Astrocyte (in vitro differentiated cells and primary cell): Measurements from ENCODE around the gene LDLRAD4. TPM values are rescaled to one million over a fixed set of nuclear protein-coding genes. Genes with fewer than 3 reads are reported as not detected.

Experiments used
- DNase-seq: peaks from one replicate; pipeline ENCODE4 v3.0.0-alpha.2; 2010; ENCODE audit warnings: low read depth
- FAIRE-seq: peaks from 2 replicates; lab custom pipeline; 2011; peaks lifted over from hg19 to GRCh38; lab: Jason Lieb, UNC
- H2AFZ ChIP-seq: 2 replicates; pipeline ENCODE4 v1.6.0; 2012; ENCODE audit warnings: low read depth, low read length, inconsistent platforms
- H3K27ac ChIP-seq: 2 replicates; pipeline ENCODE4 v1.5.1; 2011; ENCODE audit warnings: low read depth, low read length, inconsistent platforms
- H3K27me3 ChIP-seq: 2 replicates; pipeline ENCODE4 v1.6.0; 2011; ENCODE audit warnings: low read length, inconsistent platforms; ENCODE audit not compliant: insufficient read depth
- H3K36me3 ChIP-seq: 2 replicates; pipeline ENCODE4 v1.5.1; 2011; ENCODE audit warnings: low read length, inconsistent platforms; ENCODE audit not compliant: insufficient read depth
- H3K4me1 ChIP-seq: 2 replicates; pipeline ENCODE4 v1.5.1; 2011; ENCODE audit warnings: low read length, inconsistent platforms; ENCODE audit not compliant: insufficient read depth
- H3K4me2 ChIP-seq: 2 replicates; pipeline ENCODE4 v1.6.0; 2012; ENCODE audit warnings: low read length, inconsistent platforms
- H3K4me3 ChIP-seq: 2 replicates; pipeline ENCODE4 v1.5.1; 2011; ENCODE audit warnings: low read depth, mild to moderate bottlenecking, low read length, inconsistent platforms; ENCODE audit not compliant: insufficient read depth
- H3K79me2 ChIP-seq: 2 replicates; pipeline ENCODE4 v1.6.0; 2012; ENCODE audit warnings: mild to moderate bottlenecking, low read length, inconsistent platforms; ENCODE audit not compliant: insufficient read depth
- H3K9ac ChIP-seq: 2 replicates; pipeline ENCODE4 v1.6.0; 2012; ENCODE audit warnings: mild to moderate bottlenecking, low read length, inconsistent platforms
- H3K9me3 ChIP-seq: 2 replicates; pipeline ENCODE4 v1.5.1; 2012; ENCODE audit warnings: low read depth, mild to moderate bottlenecking, low read length, inconsistent platforms; ENCODE audit not compliant: insufficient read depth
- H4K20me1 ChIP-seq: 2 replicates; pipeline ENCODE4 v1.6.0; 2012; ENCODE audit warnings: low read length, inconsistent platforms; ENCODE audit not compliant: insufficient read depth
- H3K27ac Mint-ChIP-seq: one replicate; pipeline ENCODE4 v1.8.0; 2021; ENCODE audit warnings: mild to moderate bottlenecking, mixed read lengths; ENCODE audit not compliant: unreplicated experiment
- H3K27me3 Mint-ChIP-seq: one replicate; pipeline ENCODE4 v1.8.0; 2021; ENCODE audit warnings: low read depth, mixed read lengths; ENCODE audit not compliant: unreplicated experiment
- H3K36me3 Mint-ChIP-seq: one replicate; pipeline ENCODE4 v1.8.0; 2021; ENCODE audit warnings: low read depth, mixed read lengths; ENCODE audit not compliant: unreplicated experiment
- H3K4me1 Mint-ChIP-seq: one replicate; pipeline ENCODE4 v1.8.0; 2021; ENCODE audit warnings: low read depth, mixed read lengths; ENCODE audit not compliant: unreplicated experiment
- H3K4me3 Mint-ChIP-seq: one replicate; pipeline ENCODE4 v1.8.0; 2021; ENCODE audit warnings: mild to moderate bottlenecking, moderate library complexity, mixed read lengths; ENCODE audit not compliant: unreplicated experiment
- H3K9me3 Mint-ChIP-seq: one replicate; pipeline ENCODE4 v1.8.0; 2021; ENCODE audit warnings: mild to moderate bottlenecking, mixed read lengths; ENCODE audit not compliant: unreplicated experiment
- EZH2 ChIP-seq: IDR thresholded peaks from 2 replicates; pipeline ENCODE4 v1.6.1; 2012; ENCODE audit warnings: mild to moderate bottlenecking, low read length, inconsistent platforms; ENCODE audit not compliant: insufficient read depth
- total RNA-seq: library from RNA; stranded (reverse); gene quantifications from 2 replicates; pipeline ENCODE4 v1.2.1, GENCODE V29; 2021
- TF ChIP-seq, protein P1 (sequence below): IDR thresholded peaks from 2 replicates; pipeline ENCODE4 v1.5.1; 2011; ENCODE audit warnings: low read depth, mild to moderate bottlenecking, inconsistent platforms, low read length, moderate library complexity; ENCODE audit not compliant: insufficient read depth

LDLRAD4 gene
- total RNA-seq, 1 donor from 2014 or later: 26.0 TPM

DNA sequence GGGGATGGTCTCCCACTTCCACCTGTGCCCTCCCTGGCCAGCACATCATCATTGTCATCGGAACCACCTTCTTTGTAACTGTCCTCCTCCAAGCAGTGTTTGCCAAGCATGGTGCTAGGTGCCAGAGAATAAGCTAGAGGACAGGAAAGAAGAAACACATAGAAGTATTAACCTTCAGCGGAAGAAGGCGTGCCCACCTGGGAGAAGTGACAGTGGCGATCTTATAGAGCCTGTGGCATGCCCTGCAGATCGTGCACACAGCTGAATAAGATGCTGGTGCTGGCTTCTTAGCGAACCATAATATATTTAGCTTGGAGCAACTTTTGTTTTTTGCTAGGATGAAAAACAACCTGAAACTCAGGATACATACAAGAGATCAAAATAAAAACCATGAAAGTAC, 359.8 kb downstream of the LDLRAD4 start:
- no peak for FAIRE-seq
- H4K20me1 ChIP-seq: no peaks in the 10 kb centered on the region
- no peaks in the 10 kb centered on the region for H3K36me3 ChIP-seq
- H3K9me3 Mint-ChIP-seq: no peaks in the 10 kb centered on the region
- no peaks in the 10 kb centered on the region for H3K27me3 Mint-ChIP-seq
- no peak overlapping the region for H3K9ac ChIP-seq
- no peaks in the 10 kb centered on the region for H3K36me3 Mint-ChIP-seq
- no peak overlapping the region for H3K27ac Mint-ChIP-seq
- H3K4me1 Mint-ChIP-seq: peaks cover 49% of the 10 kb centered on the region
- no peak overlapping the region for H2AFZ ChIP-seq
- TF ChIP-seq, protein P1, sequence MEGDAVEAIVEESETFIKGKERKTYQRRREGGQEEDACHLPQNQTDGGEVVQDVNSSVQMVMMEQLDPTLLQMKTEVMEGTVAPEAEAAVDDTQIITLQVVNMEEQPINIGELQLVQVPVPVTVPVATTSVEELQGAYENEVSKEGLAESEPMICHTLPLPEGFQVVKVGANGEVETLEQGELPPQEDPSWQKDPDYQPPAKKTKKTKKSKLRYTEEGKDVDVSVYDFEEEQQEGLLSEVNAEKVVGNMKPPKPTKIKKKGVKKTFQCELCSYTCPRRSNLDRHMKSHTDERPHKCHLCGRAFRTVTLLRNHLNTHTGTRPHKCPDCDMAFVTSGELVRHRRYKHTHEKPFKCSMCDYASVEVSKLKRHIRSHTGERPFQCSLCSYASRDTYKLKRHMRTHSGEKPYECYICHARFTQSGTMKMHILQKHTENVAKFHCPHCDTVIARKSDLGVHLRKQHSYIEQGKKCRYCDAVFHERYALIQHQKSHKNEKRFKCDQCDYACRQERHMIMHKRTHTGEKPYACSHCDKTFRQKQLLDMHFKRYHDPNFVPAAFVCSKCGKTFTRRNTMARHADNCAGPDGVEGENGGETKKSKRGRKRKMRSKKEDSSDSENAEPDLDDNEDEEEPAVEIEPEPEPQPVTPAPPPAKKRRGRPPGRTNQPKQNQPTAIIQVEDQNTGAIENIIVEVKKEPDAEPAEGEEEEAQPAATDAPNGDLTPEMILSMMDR: no peak
- no peak for TF ChIP-seq EZH2
- H3K4me1 ChIP-seq: no peaks in the 10 kb centered on the region
- no peaks in the 10 kb centered on the region for H3K79me2 ChIP-seq
- no peak for DNase-seq
- no peak overlapping the region for H3K4me3 ChIP-seq
- H3K27ac ChIP-seq: no peak overlapping the region
- H3K9me3 ChIP-seq: no peaks in the 10 kb centered on the region
- H3K4me2 ChIP-seq: no peak overlapping the region
- H3K27me3 ChIP-seq: no peaks in the 10 kb centered on the region
- H3K4me3 Mint-ChIP-seq: no peak overlapping the region

DNA sequence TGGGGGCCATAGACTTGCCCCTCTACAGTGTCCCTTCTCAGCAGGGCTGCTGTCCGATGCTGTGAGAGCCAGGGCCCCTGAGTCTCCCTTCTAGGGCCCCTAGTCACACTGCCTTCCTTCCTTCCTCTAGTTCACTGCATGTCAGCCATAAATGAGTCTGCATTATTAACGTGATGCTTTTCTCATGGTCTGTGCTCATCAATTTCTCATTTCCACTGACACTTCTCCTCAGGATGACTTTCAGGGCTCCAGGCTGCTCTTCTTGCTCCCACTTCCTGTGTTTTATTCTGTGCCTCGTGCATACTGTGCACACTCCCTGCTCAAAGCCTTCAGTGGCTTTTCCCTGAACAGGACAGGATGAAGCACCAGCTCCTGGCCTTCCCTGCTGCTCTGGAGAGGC, 361.3 kb downstream of the LDLRAD4 start:
- no peak overlapping the region for H3K9ac ChIP-seq
- H3K36me3 ChIP-seq: no peaks in the 10 kb centered on the region
- no peak overlapping the region for H2AFZ ChIP-seq
- peaks cover 2% of the 10 kb centered on the region for H3K36me3 Mint-ChIP-seq
- H3K9me3 Mint-ChIP-seq: peaks cover 4% of the 10 kb centered on the region
- no peaks in the 10 kb centered on the region for H3K4me1 ChIP-seq
- H3K27ac ChIP-seq: no peak overlapping the region
- TF ChIP-seq, protein P1: no peak
- no peak for TF ChIP-seq EZH2
- no peaks in the 10 kb centered on the region for H4K20me1 ChIP-seq
- peaks cover 36% of the 10 kb centered on the region for H3K4me1 Mint-ChIP-seq
- no peak overlapping the region for H3K27ac Mint-ChIP-seq
- no peak overlapping the region for H3K4me2 ChIP-seq
- FAIRE-seq (no peak), DNase-seq (no peak)
- H3K4me3 Mint-ChIP-seq: no peak overlapping the region
- no peaks in the 10 kb centered on the region for H3K79me2 ChIP-seq
- H3K27me3 Mint-ChIP-seq: no peaks in the 10 kb centered on the region
- no peaks in the 10 kb centered on the region for H3K9me3 ChIP-seq
- no peaks in the 10 kb centered on the region for H3K27me3 ChIP-seq
- H3K4me3 ChIP-seq: no peak overlapping the region

DNA sequence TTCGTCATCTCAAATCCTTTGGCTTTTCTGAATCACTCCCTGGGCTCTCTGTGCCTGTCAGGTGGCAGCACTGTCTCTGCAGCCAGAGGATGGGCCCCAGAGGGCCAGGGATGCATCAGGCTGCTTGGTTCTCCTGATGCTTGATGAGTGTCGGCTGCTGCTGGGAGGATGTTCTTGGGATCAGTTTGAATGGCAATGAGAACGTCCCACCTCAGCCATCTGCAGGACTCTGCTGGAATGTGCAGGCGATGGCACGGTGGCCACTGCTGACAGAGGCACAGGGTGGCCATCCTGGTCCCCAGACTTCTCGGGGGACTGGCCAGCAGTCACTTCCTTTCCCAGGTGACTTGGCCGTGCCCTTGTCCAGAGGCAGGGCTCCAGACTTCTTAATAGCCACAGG, 361.8 kb downstream of the LDLRAD4 start:
- H3K27me3 ChIP-seq: no peaks in the 10 kb centered on the region
- no peak overlapping the region for H2AFZ ChIP-seq
- no peaks in the 10 kb centered on the region for H3K36me3 ChIP-seq
- DNase-seq (no peak), FAIRE-seq (no peak)
- peaks cover 4% of the 10 kb centered on the region for H3K36me3 Mint-ChIP-seq
- H3K9ac ChIP-seq: no peak overlapping the region
- H3K4me3 ChIP-seq: no peak overlapping the region
- no peaks in the 10 kb centered on the region for H3K27me3 Mint-ChIP-seq
- H4K20me1 ChIP-seq: no peaks in the 10 kb centered on the region
- no peak overlapping the region for H3K4me2 ChIP-seq
- H3K27ac Mint-ChIP-seq: no peak overlapping the region
- H3K4me1 Mint-ChIP-seq: peaks cover 36% of the 10 kb centered on the region
- H3K79me2 ChIP-seq: no peaks in the 10 kb centered on the region
- peaks cover 4% of the 10 kb centered on the region for H3K9me3 Mint-ChIP-seq
- no peaks in the 10 kb centered on the region for H3K4me1 ChIP-seq
- no peaks in the 10 kb centered on the region for H3K9me3 ChIP-seq
- TF ChIP-seq, protein P1: no peak
- no peak for TF ChIP-seq EZH2
- H3K27ac ChIP-seq: no peak overlapping the region
- H3K4me3 Mint-ChIP-seq: no peak overlapping the region
